GM21825 (cell line): ENCODE results near the gene GPC3.

ENCODE experiments used
- ATAC-seq: cut with Tn5 transposase; IDR thresholded peaks from one replicate; pipeline ENCODE4 v1.9.1; 2021; ENCODE audit warnings: mild to moderate bottlenecking, moderate library complexity; ENCODE audit not compliant: unreplicated experiment

The GPC3 gene

DNA sequence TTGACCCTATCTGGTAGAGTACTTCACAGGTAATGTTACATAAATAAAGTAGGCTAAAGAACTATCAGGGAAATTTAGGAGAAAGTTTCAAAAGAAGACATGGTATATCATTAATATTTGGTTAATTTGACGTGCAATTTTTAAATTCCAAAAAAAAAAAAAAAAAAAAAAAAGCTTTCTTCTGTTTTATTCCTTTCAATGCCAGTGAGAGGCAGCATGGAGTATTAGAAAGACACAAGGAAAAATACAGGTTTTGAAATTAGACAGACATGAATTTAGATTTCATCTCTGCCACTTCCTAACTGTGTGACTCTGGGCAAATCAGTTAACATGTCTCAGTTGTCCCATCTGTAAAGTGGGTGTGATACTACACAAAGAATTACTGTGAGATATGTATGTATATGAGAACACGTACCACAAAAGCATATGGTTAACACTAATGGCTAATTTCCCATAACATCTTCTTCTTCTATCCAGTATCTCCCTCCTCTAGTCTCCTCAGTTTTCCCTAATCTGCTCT is 132.5 kb downstream of the GPC3 start:
- no peak for ATAC-seq

DNA sequence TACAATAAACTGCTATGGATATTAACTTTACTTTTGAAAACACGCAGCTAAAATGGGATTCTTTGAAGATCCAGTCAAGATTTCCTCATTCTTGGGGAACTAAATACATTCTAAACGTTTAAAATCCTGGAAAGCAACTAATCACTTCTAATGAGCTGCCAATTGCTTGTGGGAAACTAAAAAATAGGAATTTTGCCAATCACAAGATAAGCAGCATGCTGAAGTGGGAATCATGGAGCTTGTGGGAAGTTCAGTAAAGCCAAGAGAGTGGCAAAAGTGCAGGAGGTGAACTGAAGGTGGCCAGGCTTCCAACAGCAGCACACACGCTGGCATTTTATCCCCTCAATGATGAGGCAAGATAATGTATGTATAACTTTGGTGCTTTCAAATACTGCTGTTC is 133.0 kb downstream of the GPC3 start:
- ATAC-seq: no peak

DNA sequence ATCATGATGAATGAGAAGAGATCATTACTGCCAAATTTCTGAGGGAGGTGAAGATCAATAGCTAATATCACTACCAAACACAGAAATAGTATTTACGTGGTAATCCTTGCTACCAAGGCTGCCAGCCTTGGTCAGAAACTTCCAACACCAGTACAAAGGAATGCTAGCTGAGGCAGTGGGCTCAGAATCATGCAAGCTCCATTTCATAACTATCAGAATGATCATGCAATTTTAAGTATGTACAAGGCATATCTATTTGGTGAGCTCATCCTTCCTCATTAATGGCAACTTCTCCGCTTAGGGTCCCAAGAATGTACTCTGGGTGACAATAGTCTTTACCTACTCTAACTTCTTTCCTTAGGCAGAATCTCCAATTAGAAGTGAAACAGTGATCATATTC is 135.0 kb downstream of the GPC3 start:
- ATAC-seq: no peak

DNA sequence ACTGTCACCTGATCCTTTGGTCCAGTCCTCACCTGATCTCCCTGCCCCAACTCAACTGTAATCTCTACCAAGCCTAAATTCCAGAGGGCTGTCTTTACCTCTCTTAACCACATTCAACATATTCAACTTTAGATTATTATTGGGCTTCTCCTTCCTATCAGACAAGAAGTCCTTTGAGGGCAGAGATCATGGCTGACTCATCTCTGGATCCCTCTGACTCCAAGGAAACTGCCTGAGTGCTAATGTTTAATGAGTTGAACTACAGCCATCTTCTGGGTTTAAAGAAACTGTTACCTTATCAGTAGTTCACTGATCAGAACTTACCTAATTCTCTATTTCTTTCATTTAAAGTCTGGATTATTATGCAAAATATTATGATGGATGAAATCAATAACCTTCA is 135.7 kb downstream of the GPC3 start:
- no peak for ATAC-seq

DNA sequence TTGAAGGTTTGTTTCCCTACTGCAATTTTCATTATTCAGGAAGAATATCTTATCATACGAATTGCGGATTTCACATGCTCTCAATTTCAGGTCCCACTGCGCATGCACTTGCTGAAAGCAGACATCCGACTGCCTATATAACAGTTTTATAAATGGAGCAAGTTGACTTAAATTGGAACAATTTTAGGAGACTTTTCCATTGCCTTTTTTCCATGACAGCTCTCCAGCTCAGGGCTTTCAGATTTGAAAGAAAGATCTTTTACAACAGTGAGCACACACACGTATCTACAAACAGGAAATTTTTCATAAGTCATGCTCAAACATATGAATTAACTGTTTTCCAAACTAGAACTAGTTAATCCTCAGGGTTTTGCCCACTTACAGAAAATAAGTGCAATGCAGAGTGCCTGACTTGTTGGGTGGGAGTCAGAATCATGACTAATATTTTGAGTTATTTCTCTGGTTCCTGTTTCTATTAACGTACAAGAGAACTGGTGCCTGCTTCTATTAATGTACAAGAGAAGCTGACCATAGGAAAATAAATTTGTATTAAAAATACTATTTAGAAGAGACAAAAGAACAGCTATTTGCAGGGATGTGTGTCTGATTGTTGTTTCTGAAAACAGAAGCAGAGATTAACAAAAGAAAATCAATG is 137.9 kb downstream of the GPC3 start:
- ATAC-seq: no peak

DNA sequence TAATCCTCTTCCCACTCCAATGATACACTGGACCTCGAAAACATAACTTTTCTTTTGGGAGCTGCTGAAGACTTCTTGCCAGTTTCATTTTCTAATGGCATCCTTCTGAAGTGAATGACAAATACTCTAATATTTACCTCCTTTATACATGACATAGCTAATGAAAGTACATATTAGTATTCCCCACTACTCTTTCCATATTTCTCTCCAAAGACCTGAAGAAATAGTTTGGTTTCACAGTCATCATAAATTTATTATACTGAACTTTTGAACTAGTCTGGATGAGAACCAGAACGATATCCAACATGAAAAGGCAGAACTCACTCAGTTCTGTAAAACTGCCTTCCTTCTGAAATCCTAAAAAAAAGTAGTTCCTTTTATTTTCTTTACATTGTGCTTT is 139.1 kb downstream of the GPC3 start:
- no peak for ATAC-seq

DNA sequence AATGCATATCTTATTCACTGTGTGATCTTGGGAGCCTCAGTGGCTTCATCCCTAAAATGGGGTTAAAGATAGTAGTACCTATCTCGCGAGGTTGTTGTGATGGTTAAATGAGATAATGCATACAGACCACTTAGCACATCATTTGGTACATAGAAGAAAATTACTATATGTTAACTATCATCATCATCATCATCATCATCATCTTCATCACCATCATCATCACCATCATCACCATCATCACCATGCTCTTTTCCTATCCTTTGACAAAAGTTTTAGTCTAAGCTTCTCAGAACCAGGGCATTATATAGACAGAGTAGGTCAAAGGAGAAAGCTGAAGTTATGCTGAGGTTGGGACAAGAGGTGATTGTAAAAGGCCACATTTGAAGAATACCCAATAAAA is 145.0 kb downstream of the GPC3 start:
- no peak for ATAC-seq

DNA sequence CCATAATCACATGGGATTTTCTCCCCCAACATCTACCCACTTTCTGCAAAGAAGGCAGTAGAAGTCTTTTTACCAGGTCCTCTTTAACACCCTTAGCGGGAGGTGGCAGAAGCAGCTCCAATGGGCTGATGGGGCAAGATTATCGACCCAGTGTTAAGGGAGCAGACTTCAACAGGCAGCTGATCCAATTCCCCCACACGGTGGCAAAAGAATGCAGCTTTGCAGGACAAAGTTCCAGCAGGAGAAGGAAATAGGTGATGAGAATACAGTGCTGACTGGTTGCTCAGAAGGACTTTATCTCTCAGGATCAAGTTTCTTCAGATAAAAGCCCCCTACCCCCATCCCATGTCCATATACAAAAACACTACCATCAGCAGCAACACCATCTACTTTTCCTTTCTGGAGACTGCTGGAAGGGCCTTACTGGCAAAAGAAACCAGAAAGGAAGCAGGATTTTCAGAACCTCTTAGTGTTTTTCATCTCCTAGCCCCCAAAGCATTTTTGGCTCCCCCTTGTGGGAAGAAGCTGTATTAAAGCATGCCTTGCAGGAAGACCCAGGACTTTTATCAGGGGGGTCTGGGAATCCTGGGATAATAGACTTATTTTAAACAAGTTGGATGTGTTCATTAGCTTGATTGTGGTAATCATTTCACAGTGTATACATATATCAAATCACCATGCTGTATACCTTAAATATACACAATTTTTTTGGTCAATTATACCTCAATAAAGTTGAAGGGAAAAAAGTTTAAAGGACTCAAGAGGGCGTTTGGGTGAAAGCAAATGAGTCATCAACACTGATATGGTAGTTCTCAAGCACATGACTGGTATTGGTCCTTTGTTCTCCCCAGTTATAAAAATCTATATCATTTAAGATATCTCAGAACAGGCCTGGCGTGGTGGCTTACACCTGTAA is 146.4 kb downstream of the GPC3 start:
- ATAC-seq: no peak

DNA sequence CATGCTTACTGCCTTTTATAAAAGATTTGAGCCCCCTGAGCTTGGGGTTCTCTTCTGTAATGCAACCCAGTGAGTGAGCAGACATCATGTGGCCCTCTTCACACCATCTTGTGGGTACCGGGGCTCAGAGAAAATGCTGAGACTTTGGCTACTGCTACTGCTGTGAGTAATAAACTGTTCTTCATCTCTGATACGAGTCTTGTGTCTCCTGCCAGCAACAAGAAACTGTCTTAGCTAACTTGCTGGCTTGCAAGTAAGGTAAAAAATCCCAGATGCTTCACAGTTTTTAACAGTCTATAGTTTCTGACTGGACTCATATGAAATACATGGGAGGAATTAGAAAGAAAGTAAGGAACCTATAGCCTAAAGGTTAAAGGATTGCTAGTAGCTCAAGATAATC is 148.3 kb downstream of the GPC3 start:
- ATAC-seq: no peak

DNA sequence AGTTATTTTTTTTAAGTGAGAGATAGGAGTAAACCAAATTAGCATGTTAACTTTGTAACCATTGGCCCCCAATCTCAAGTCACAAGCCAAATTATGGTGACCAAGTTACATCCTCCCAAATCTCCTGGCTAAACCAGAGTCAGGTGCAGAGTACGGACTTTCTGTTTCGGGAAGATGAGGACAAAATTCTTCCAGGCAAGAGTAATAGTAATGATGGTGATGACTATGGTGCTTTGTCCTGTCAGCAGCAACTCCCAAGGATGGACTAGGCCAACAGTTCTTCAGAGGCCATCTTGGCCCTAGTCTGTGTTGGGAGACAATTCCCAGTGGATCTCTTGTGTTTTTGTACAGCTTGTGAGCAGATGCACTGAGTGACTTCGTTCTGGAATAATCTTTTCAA is 148.8 kb downstream of the GPC3 start:
- no peak for ATAC-seq

DNA sequence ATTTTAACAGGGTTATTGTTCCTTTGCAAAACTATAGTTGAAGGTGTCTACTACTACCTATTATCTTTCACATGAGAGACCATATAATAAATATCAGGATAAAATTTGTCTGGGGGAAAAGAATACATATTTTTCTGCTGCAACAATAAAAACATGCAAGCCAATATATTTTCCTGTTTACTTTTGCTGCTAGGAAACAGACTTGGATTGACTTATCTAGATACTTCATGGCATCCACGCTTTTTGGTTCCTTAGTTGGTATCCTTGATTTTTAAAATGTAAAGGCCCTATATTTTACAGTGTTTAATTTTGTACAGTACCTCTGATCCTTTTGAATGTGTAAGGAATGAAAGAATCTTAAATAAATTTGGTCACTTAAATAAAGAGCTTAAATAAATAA is 150.6 kb downstream of the GPC3 start:
- no peak for ATAC-seq

DNA sequence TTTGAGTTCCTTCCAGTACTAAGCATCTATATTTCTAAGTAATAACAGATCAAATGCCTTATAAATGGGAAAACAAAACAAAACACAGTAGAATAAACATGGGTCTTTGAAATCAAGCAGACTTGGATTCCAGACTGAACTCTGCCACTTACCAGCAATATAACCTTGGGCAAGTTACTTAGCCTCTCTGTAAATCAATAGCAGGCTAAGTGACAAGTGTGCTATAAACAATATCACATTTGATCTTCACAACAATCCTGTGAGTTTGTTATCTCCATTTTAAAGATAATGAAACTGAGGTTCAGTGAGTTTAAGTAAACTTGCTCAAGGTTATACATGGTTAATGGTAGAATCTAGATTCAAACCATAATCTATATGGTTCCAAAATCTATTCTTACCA is 165.8 kb downstream of the GPC3 start:
- ATAC-seq: no peak

DNA sequence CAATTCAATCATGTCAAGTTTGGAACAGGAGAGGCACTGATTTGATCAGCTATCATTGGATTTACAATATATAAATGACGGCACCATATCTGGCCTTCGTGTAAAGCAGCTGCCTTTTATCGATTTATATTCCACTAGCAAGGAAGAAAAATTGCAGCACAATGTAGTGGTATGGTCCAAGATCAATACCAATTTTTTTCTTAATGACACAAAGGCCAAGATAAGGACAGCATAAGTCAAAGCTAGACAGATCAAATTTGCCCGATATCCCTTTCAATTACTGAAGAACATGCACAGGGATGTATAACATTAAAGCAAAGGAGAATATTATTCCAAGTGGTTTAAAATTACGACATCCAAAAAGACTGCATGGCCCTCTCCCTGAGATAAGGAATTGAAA is 167.4 kb downstream of the GPC3 start:
- no peak for ATAC-seq

DNA sequence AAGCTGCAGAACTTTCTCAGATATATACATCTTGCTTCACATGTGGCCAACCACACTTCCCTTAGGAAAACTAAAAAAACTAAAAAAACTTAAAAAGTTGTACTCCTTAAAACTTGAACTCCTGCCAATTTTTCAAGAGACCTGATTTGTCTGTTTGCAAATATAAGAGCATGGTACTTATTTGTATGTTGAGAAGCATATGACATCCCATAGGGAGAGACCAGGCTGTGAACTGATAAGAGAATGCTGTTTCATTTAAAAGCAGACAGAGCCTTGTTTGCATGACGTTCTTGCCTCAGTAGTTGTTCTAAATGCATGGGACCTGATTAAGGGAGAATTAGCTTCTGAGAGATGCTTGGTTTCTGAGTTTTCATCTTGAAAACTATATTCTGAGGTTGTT is 169.9 kb downstream of the GPC3 start:
- ATAC-seq: no peak

DNA sequence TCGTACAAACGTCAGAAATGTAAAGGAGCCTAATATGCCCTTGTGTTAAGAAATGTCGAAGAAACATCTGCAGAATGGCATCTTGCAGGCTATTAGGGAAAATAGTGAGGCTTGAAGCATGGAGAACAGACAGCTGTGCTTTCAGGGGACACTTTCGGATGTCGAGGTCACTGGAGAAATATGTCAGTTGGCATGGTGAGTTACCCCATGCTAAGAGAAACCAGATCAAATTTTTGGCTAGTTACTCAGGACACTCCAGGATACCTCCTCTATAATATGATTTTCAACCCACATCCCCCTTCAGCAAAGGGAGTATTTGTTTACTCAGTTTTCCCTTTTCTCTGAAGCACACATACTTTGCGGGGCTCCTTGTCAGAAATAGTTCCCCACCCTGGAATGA is 171.4 kb downstream of the GPC3 start:
- no peak for ATAC-seq

DNA sequence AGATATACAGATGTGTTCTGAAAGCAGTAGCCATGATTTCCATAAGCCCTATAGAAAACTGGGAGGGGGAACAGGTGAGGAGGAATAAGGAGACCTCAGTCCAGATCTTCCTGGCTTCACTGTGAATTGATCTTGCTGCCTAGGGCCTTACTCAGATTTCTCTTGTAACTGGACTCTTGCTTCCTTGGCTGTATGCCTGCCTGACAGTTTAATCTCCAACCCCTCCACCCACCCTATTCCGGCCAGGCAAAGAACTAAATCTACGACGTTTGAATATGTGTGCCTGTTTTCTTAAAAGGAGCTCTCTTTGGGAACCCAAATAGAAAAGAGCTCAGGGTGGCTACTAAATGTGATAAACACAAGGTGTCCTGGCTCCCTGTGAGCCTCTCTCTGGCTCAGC is 173.0 kb downstream of the GPC3 start:
- ATAC-seq: no peak

DNA sequence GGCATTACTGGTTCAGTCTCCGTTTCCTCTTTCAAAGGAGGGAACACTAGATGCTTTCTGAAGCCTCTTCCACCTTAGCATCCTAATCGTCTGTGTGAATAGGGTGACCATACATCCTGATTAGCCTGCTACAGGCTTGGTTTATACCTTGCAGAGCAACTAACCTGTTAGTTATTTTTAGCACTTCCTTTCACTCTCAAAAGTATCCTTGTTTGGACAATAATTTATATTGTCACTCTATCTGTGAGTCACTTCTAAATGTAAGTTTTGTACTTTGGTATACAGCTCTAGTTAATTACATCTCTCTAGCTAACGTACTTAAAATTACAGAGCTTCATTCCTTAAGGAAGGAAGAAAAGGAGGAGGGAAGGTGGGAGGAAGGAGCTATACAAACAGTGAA is 174.5 kb downstream of the GPC3 start:
- ATAC-seq: no peak

DNA sequence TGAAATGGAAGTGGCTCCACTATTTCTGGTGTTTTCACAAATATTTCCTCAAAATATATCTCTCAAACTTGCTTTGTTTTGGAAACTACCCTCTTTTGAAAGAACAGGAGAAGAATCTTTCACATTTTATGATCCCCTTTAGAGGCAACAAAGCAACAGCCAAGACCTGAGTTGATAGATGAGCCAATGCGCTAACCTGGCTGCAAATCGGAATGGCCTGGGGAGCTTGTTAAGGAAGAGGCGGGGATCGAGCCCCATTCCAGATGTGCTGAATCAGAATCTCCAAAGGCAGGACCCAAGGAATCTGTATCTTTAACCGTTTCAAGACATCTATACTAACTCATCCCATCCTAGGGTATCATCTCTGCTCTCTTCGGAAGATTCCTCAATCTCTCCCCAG is 181.3 kb downstream of the GPC3 start:
- no peak for ATAC-seq

DNA sequence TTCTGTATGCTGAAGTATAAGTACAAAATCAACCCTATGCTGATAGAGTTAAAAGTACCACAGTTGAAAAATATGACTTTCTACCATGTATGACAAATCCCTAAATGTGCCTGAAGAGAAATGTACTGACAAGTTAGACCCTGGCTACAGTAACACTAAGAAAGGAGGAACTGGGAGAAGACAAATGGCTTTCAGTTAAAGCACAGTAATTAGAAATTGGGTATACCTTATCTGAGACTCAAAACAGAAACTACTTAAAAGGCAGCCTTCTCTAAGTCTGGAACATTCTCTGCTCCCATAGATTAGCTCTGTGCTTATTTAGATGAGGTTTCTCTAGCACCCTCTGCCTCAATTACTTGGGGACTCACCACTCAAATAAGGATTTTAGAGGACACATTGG is 189.1 kb downstream of the GPC3 start:
- no peak for ATAC-seq

DNA sequence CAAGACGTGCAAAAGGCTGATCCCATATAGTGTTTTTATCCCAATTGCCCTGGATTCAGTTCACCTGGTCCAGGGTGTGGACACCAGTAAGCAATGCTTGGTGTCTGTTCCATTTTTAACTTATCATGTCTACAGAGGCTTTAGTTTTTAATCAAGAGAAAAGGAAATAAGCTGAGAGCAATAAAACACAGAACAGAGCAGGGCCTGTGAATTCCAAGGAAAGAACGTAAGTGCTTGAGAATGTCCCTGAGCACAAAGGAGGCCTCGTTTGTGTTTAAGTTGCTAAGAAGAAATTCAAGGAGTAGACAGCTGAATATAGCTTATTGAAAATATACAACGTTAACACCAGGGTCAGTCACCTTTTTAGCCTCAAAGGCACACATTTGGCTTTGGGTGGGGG is 191.3 kb downstream of the GPC3 start:
- ATAC-seq: no peak

DNA sequence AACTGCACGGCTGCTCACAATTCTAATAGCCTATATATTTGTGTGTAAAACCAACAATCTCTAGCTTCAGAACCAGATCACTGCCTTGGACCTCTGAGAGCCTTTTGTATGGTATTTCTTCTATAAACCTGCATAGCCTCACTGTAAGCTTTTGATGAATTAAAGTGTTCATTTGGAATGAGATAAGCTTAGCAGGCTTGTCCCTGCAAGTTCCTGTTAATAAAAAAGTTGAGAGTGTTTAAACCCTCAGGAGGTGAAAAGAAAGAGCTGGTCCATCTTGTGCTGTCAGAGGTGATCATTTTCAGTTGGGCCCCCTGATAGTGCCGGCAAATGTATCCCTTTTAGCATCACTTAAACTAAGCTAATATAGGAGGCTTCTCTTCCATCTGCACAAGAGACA is 191.8 kb downstream of the GPC3 start:
- ATAC-seq: no peak

DNA sequence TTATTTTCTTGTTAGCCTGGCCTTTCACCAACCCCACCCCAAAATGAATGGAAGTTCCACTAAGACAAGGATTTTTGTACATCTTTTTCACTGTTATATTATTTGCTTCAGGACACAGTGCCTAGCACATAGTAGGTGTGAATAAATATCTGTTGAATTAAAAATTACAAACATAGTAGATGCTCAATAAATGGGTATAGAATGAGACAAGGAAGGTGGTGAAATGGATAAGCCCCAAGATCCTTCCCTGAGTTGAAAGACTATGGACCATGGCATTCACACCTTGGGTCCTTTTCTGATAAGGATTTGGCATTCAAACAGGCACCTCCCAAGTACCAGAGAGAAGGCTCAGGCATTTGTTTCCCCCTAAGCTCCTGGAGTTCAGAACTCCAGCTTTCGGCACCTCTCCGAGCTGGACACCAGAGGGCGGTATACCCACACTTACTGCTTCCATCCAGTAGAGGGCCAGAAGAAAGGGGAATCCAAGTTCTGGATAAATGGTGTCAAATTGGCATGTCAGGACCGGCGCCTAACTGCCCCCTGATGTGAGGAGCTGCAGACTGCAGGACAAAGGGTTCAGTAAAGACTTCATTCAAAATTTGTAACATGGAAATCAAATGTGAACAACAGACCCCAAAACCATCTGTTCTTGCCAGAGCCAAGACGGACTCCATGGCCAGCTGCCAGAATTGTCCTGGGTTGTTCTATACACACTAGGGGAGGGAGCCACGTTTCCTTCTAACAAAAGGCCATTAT is 193.0 kb downstream of the GPC3 start:
- ATAC-seq: peak; percentile 79
